NB4 (cell line): ENCODE data around the gene TAF11.
A peak's percentile ranks its signal among the peaks of the same experiment; 100 is the strongest.
"Not testable (repeated sequence)": the region's sequence is repeated elsewhere in the genome, so short reads cannot be mapped to it uniquely, and the experiment has no call there.

Experiments used
- DNase-seq: peaks from one replicate; pipeline ENCODE4 v3.0.0; 2010; ENCODE audit warnings: low read depth
- H3K4me3 ChIP-seq: one replicate; pipeline ENCODE4 v1.5.1; 2011; ENCODE audit warnings: mild to moderate bottlenecking, low read depth, low read length, moderate library complexity
- CTCF ChIP-seq: IDR thresholded peaks from one replicate; pipeline ENCODE4 v1.5.1; 2012; ENCODE audit warnings: low read depth, low read length
- MAX ChIP-seq: IDR thresholded peaks from 2 replicates; pipeline ENCODE4 v1.6.1; 2011; ENCODE audit warnings: low read depth, low read length
- MYC ChIP-seq: IDR thresholded peaks from 2 replicates; pipeline ENCODE4 v1.6.1; 2011; ENCODE audit warnings: low read depth, low read length
- POLR2A ChIP-seq: IDR thresholded peaks from 2 replicates; pipeline ENCODE4 v1.6.1; 2011; ENCODE audit warnings: mild to moderate bottlenecking; ENCODE audit not compliant: insufficient read length; ENCODE audit errors: extremely low read depth

TAF11 gene

DNA sequence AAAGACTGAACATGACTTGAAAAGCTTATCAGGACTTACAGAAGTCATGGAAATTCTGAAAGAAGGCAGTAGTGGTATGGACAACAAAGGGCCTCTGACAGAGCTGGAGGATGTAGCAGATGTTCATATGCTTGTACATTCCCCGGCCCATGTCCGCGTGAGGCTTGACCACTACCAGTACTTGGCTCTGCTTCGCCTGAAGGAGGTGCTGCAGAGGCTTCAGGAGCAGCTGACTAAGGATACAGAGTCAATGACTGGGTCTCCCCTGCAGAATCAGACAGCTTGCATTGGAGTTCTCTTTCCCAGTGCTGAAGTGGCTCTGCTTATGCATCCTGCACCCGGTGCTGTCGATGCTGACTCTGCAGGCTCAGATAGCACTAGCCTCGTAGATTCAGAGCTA lies 29.2 kb downstream of the TAF11 start:
- TF ChIP-seq CTCF (peak; percentile 22), POLR2A (no peak), MYC (no peak), MAX (no peak)
- no peak overlapping the region for H3K4me3 ChIP-seq
- DNase-seq: peak; percentile 20

DNA sequence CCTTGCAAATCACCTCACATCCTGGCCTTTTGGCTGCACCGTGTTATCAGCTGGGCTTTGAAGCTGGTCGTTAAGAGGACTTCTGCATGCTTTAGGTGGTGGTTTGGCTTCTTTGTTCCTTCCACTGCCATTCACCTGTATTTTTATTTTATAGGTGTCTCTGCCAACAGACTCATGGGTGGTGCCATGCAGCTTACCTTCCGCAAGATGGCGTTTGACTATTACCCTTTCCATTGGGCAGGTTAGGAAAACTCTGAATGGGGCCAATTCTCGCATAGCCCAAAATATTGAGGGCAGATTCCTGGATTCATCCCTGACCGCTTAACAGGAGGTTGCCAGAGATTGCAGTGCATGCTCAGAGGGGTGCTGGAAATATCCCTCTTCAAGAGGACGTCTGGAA lies 32.4 kb downstream of the TAF11 start:
- TF ChIP-seq MAX (no peak), CTCF (no peak), POLR2A (no peak), MYC (no peak)
- no peak overlapping the region for H3K4me3 ChIP-seq
- DNase-seq: no peak

DNA sequence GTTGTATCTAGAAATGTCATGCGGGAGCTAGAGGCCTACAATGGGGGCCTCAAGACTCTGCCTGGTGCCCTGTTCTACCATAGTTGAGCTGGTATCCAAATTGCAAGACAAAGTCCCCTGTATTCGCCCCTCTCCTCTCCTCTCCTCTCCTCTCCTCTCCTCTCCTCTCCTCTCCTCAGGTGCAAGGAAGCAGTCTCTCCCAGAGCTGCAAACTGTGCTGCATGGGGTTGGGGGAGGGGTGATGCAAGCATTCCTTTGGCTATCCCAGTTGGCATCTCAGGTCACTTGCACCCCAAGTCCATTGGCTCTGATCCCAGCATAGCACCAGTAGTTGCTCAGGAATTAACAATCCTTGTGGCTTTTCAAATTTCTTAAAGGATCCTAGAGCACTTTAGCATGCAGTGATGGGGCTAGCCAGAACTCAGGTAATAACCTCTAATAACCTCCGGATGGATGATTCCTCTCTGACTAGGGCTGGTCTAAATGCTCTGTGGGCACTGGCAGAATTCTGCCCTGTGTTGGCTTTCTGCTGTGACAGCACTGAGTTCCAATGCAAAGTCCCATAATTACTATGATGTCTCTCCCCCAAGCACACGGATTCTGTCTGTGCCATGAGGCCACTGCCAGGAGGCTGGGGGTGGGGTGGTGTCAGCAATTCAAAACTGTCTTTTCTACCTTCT lies 35.3 kb downstream of the TAF11 start:
- DNase-seq: no peak
- H3K4me3 ChIP-seq: no peak overlapping the region
- TF ChIP-seq CTCF (no peak), POLR2A (no peak), MYC (no peak), MAX (no peak)

DNA sequence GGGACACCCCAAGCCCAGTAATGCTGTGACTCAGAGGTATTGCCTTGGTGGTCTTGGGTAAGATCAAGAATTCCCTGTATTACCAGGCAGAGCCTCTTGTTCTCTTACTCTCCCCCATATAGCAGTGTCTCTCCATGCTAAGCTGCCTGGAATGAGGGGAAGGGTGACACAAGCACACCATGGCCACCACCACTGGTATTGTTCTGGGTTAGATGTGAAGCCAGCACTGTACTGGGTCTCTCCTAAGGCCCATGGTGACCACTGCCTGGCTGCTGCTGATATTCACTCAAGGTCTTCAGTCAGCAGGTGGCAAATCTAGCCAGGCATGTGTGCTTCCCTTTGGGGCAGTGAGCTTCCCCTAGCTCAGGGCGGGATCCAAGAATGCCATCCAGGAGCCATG lies 36.5 kb downstream of the TAF11 start:
- DNase-seq: no peak
- TF ChIP-seq CTCF: no peak
- TF ChIP-seq POLR2A: no peak
- no peak for TF ChIP-seq MYC
- TF ChIP-seq MAX: no peak
- no peak overlapping the region for H3K4me3 ChIP-seq

DNA sequence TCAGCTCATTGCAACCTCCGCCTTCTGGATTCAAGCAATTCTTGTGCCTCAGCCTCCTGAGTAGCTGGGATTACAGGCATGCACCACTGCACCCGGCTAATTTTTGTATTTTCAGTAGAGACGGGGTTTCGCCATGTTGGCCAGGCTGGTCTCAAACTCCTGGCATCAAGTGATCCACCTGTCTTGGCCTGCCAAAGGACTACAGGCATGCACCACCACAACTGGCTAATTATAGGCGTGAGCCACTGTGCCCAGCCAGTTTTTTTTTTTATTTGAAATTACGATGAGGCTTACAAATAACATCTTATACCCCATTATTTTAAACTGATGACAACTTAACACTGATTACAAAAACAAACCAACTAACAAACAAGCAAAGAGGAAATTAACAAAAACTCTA lies 38.8 kb downstream of the TAF11 start:
- H3K4me3 ChIP-seq, DNase-seq: not testable (repeated sequence)

DNA sequence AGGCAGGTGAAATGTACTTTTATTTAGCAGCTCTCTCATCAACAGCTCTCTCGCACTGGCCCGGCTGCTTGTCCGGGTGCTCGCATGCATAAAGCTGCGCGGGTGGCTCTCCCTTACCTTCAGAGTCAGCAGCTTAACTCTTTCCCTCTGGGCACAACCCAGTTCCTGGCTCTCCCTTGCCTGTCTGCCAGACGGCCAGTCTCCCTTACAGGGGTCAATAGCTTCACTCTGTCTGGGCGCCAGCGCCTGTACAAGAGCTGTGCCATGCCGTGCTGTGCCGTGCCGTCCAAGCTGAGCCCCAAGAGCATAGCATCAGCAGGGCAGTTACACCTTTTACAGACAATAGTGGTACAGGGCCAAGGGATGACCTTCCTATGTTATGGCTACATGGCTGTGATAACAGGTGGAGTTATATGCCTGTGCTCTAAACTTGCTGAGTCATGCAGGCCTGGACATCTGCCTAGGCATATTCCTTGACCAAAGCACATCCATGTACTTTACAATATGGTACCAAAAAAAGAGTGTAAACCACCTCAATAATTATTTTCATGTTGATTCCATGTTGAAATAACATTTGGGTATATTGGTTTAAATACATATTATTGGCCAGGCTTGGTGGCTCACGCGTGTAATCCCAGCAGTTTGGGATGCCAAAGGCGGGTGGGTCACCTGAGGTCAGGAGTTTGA lies 48.0 kb downstream of the TAF11 start:
- no peak for DNase-seq
- H3K4me3 ChIP-seq: no peak overlapping the region
- TF ChIP-seq MYC (no peak), POLR2A (no peak), CTCF (no peak), MAX (no peak)
